Endometrial microvascular endothelial cells (primary cell): ENCODE results near the gene TTC16. TPM values are rescaled to one million over a fixed set of nuclear protein-coding genes. Genes with fewer than 3 reads are reported as not detected.

Experiments
- in situ Hi-C: cut with HindIII; loops from 2 replicates; pipeline ENCODE4 v1.10.0; 2017; ENCODE audit warnings: low sequenced_read_pairs, low pct_unique_long_range_greater_than_20kb; ENCODE audit errors: inconsistent ontology term
- total RNA-seq: library from RNA; depleted of rRNA; stranded (reverse); fragments of >200 nt; gene quantifications from one replicate; pipeline ENCODE4 v1.2.3, GENCODE V29; 2015; ENCODE audit errors: inconsistent ontology term

TTC16 gene
- total RNA-seq, result not detected

GRCh38 chr9:127715470-127716337 is at the start of gene TTC16, which contains the start of gene PTRH1:
Gene TTC16 (plus strand): TSS chr9:127716079. CDS start chr9:127716146, 67 bp downstream.
Gene PTRH1 (minus strand): TSS chr9:127715663. CDS start chr9:127715639, 24 bp downstream.
- in situ Hi-C loops, result no loop called here

GRCh38 chr9:127667127-127667844 is 48.6 kb upstream of the TTC16 start:
- in situ Hi-C loops, result no loop called here

GRCh38 chr9:127667906-127668305 is 48.0 kb upstream of the TTC16 start:
- in situ Hi-C loops, result no loop called here

GRCh38 chr9:127673234-127673633 is 42.6 kb upstream of the TTC16 start:
- in situ Hi-C loops, result no loop called here

- in situ Hi-C loops, result no loop called here
These were observed 39.2 kb upstream of the TTC16 start for GRCh38 chr9:127676638-127677037.

- in situ Hi-C loops, result no loop called here
These were observed 36.4 kb upstream of the TTC16 start for GRCh38 chr9:127679506-127679905.

GRCh38 chr9:127680226-127680625 is 35.7 kb upstream of the TTC16 start:
- in situ Hi-C loops, result no loop called here

GRCh38 chr9:127680846-127681245 is 35.0 kb upstream of the TTC16 start:
- in situ Hi-C loops, result no loop called here

GRCh38 chr9:127682351-127683136 is 33.3 kb upstream of the TTC16 start:
- in situ Hi-C loops, result no loop called here

- in situ Hi-C loops, result no loop called here
These were observed 32.2 kb upstream of the TTC16 start for GRCh38 chr9:127683723-127684122.

GRCh38 chr9:127684576-127684975 is 31.3 kb upstream of the TTC16 start:
- in situ Hi-C loops, result no loop called here

- in situ Hi-C loops, result no loop called here
These were observed 29.2 kb upstream of the TTC16 start for GRCh38 chr9:127686461-127687393.

- in situ Hi-C loops, result no loop called here
These were observed 26.4 kb upstream of the TTC16 start for GRCh38 chr9:127689329-127690000.

- in situ Hi-C loops, result no loop called here
These were observed 25.1 kb upstream of the TTC16 start for GRCh38 chr9:127690735-127691134.

GRCh38 chr9:127692071-127692470 is 23.8 kb upstream of the TTC16 start:
- in situ Hi-C loops, result no loop called here

GRCh38 chr9:127693143-127693542 is 22.7 kb upstream of the TTC16 start:
- in situ Hi-C loops, result no loop called here

- in situ Hi-C loops, result no loop called here
These were observed 22.2 kb upstream of the TTC16 start for GRCh38 chr9:127693697-127694096.
